Caco-2 (cell line): ENCODE measurements around the gene EEIG2. TPM values are rescaled to one million over a fixed set of nuclear protein-coding genes. Genes with fewer than 3 reads are reported as not detected.

ENCODE experiments used
- BruUV-seq: library from RNA; stranded (reverse); fragments of 400-500 nt; replicated peaks from 2 replicates; lab custom pipeline; 2021; lab: Mats Ljungman, UMichigan
- CTCF ChIA-PET: fragments of 300-600 bp; sonication (Branson Sonifier 250); formaldehyde crosslinking; loops from one replicate; lab custom pipeline; 2022; ENCODE audit warnings: antibody characterized with exemption; lab: Charles Lee
- POLR2A ChIA-PET: fragments of 300-600 bp; sonication (Branson Sonifier 250); formaldehyde crosslinking; loops from one replicate; lab custom pipeline; 2022; ENCODE audit warnings: antibody characterized with exemption; lab: Charles Lee
- DNase-seq, 2 experiments: peaks; one replicate each; pipeline versions ENCODE4 v3.0.0 to v3.0.0-alpha.2; 2020 to 2022
- H3K27me3 ChIP-seq: replicated peaks from 2 replicates; pipeline ENCODE4 v1.6.0; 2011; ENCODE audit warnings: low read length; ENCODE audit not compliant: control insufficient read depth, insufficient read depth
- H3K36me3 ChIP-seq: 2 replicates; pipeline ENCODE4 v1.5.1; 2011; ENCODE audit warnings: low read length; ENCODE audit not compliant: control insufficient read depth, insufficient read depth
- H3K4me1 ChIP-seq: fragments of 250-450 bp; sonication (Bioruptor Pico); 2 replicates; pipeline ENCODE4 v1.5.1; 2020; ENCODE audit warnings: mild to moderate bottlenecking
- H3K4me3 ChIP-seq: 2 replicates; pipeline ENCODE4 v1.5.1; 2011; ENCODE audit warnings: low read depth, mild to moderate bottlenecking, control low read depth, low read length
- H3K9me3 ChIP-seq: fragments of 250-450 bp; sonication (Bioruptor Pico); 2 replicates; pipeline ENCODE4 v1.5.1; 2020; ENCODE audit warnings: mild to moderate bottlenecking, moderate library complexity
- H3K27ac Mint-ChIP-seq: one replicate; pipeline ENCODE4 v1.8.0; 2022; ENCODE audit warnings: mixed read lengths; ENCODE audit not compliant: unreplicated experiment
- H3K27me3 Mint-ChIP-seq: one replicate; pipeline ENCODE4 v1.8.0; 2022; ENCODE audit warnings: mixed read lengths; ENCODE audit not compliant: insufficient read depth, unreplicated experiment
- H3K36me3 Mint-ChIP-seq: one replicate; pipeline ENCODE4 v1.8.0; 2022; ENCODE audit warnings: mild to moderate bottlenecking, mixed read lengths; ENCODE audit not compliant: insufficient read depth, unreplicated experiment
- H3K4me1 Mint-ChIP-seq: one replicate; pipeline ENCODE4 v1.8.0; 2022; ENCODE audit warnings: low read depth, mixed read lengths; ENCODE audit not compliant: unreplicated experiment
- H3K4me3 Mint-ChIP-seq: one replicate; pipeline ENCODE4 v1.8.0; 2022; ENCODE audit warnings: mild to moderate bottlenecking, moderate library complexity, mixed read lengths; ENCODE audit not compliant: unreplicated experiment
- H3K9me3 Mint-ChIP-seq: one replicate; pipeline ENCODE4 v1.8.0; 2022; ENCODE audit warnings: mixed read lengths; ENCODE audit not compliant: unreplicated experiment
- CTCF ChIP-seq, 2 experiments: fragments of 200-600 bp in 1 of 2; IDR thresholded peaks; 1 replicate in 1 of 2; 2 replicates in 1 of 2; pipeline versions ENCODE4 v1.5.1 to v1.8.0; 2011 to 2022; ENCODE audit warnings: antibody characterized with exemption in 1 of 2, control low read depth in 1 of 2, inconsistent platforms in 1 of 2, low read depth in 1 of 2, low read length in 1 of 2, mild to moderate bottlenecking in 1 of 2, moderate library complexity in 1 of 2; ENCODE audit not compliant: insufficient read depth in 1 of 2, severe bottlenecking in 1 of 2, unreplicated experiment in 1 of 2
- intact Hi-C: fragments of 100-400 bp; cut with micrococcal nuclease; formaldehyde crosslinking; loops from one replicate; pipeline ENCODE4 v1.10.0; 2022; ENCODE audit not compliant: unreplicated experiment
- total RNA-seq: library from RNA; stranded (reverse); gene quantifications from 2 replicates; pipeline ENCODE4 v1.2.3, GENCODE V29; 2022

Gene EEIG2
- total RNA-seq, 1 experiment from 2014 or later: 3.1 TPM

- Histone ChIP-seq H3K36me3 (no peaks in the 10 kb centered on the region), H3K27me3 (no peaks in the 10 kb centered on the region), H3K4me3 (no peak overlapping the region), H3K4me1 (no peaks in the 10 kb centered on the region), H3K9me3 (no peaks in the 10 kb centered on the region)
- BruUV-seq: no TSS peak
- CTCF ChIA-PET: no interaction called here
- H3K36me3 Mint-ChIP-seq: no peaks in the 10 kb centered on the region
- peaks cover 9% of the 10 kb centered on the region for H3K27me3 Mint-ChIP-seq
- H3K4me3 Mint-ChIP-seq: no peak overlapping the region
- no peaks in the 10 kb centered on the region for H3K9me3 Mint-ChIP-seq
- H3K4me1 Mint-ChIP-seq: no peaks in the 10 kb centered on the region
- no peak overlapping the region for H3K27ac Mint-ChIP-seq
- POLR2A ChIA-PET: no interaction called here
- TF ChIP-seq CTCF (IDR thresholded peaks at IDR 0.05; ENCODE audit: insufficient read depth in 1 of 2, low read depth in 1 of 2, low read length in 1 of 2, severe bottlenecking in 1 of 2, unreplicated experiment in 1 of 2): no peak
- no peak for DNase-seq
- intact Hi-C loops: no loop called here
Observed at GRCh38 chr1:108521990-108522393, 37.9 kb upstream of the EEIG2 start.

GRCh38 chr1:108523829-108524228 lies 36.1 kb upstream of the EEIG2 start:
- Mint-ChIP-seq H3K4me1 (no peaks in the 10 kb centered on the region), H3K27ac (no peak overlapping the region), H3K36me3 (no peaks in the 10 kb centered on the region), H3K4me3 (no peak overlapping the region), H3K9me3 (no peaks in the 10 kb centered on the region), H3K27me3 (peaks cover 5% of the 10 kb centered on the region)
- ChIA-PET POLR2A (no interaction called here), CTCF (no interaction called here)
- H3K4me1 ChIP-seq: no peaks in the 10 kb centered on the region
- no peaks in the 10 kb centered on the region for H3K9me3 ChIP-seq
- DNase-seq: no peak
- no TSS peak for BruUV-seq
- no peak overlapping the region for H3K4me3 ChIP-seq
- no peaks in the 10 kb centered on the region for H3K36me3 ChIP-seq
- no peaks in the 10 kb centered on the region for H3K27me3 ChIP-seq
- no peak for TF ChIP-seq CTCF (IDR thresholded peaks at IDR 0.05; ENCODE audit: insufficient read depth in 1 of 2, low read depth in 1 of 2, low read length in 1 of 2, severe bottlenecking in 1 of 2, unreplicated experiment in 1 of 2)
- intact Hi-C loops: no loop called here

GRCh38 chr1:108524676-108525075 lies 35.2 kb upstream of the EEIG2 start:
- ChIA-PET POLR2A (no interaction called here), CTCF (no interaction called here)
- TF ChIP-seq CTCF (IDR thresholded peaks at IDR 0.05; ENCODE audit: insufficient read depth in 1 of 2, low read depth in 1 of 2, low read length in 1 of 2, severe bottlenecking in 1 of 2, unreplicated experiment in 1 of 2): no peak
- BruUV-seq: no TSS peak
- Mint-ChIP-seq H3K4me3 (no peak overlapping the region), H3K27ac (no peak overlapping the region), H3K27me3 (no peaks in the 10 kb centered on the region), H3K9me3 (no peaks in the 10 kb centered on the region), H3K36me3 (no peaks in the 10 kb centered on the region), H3K4me1 (no peaks in the 10 kb centered on the region)
- no peak for DNase-seq
- Histone ChIP-seq H3K9me3 (no peaks in the 10 kb centered on the region), H3K36me3 (no peaks in the 10 kb centered on the region), H3K27me3 (no peaks in the 10 kb centered on the region), H3K4me1 (no peaks in the 10 kb centered on the region), H3K4me3 (no peak overlapping the region)
- intact Hi-C loops: no loop called here
